ENCODE data around the gene FKBP5. TPM values are rescaled to one million over a fixed set of nuclear protein-coding genes. Genes with fewer than 3 reads are reported as not detected.

FKBP5 gene
- total and polyA plus RNA-seq, 2 experiments from 2014 or later: 73.6 to 254 TPM

DNA sequence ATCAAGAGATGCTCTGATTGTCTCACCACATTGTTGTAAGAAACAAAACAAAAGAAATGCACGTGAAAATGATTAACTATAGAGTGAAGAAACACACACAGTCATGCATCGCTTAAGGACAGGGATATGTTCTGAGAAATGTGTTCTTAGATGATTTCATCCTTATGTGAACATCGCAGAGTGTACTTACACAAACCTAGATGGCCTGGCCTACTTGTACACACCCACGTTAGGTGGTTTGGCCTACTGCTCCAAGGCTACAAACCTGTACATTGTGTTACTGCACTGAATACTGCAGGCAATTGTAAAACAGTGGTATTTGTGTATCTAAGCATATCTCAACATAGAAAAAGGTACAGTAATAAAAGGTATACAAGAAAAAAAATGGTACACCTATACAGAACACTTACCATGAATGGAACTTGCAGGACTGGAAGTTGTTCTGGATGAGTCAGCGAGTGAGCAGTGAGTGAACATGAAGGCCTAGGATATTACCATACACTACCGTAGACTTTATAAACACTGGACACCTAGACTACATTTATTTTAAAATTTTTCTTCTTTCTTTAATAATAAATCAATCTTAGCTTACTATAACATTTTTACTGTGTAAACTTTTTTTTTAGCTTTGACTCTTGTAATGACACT lies 48.6 kb downstream of the FKBP5 start:
- no peaks in the 10 kb centered on the region for H3K4me1 ChIP-seq (ENCODE audit: insufficient read depth)
- no peak overlapping the region for H2AFZ ChIP-seq
- H4K20me1 ChIP-seq (ENCODE audit: insufficient read depth, poor library complexity, severe bottlenecking): peaks cover 22% of the 10 kb centered on the region
- H3K4me2 ChIP-seq: no peak overlapping the region
- H3K27me3 ChIP-seq: no peaks in the 10 kb centered on the region
- H3K4me3 ChIP-seq: no peak overlapping the region
- H3K27ac ChIP-seq: no peak overlapping the region
- 88% methylated on average over 6 of the region's 6 CpGs for WGBS (ENCODE audit: low lambda C conversion rate, missing lambda C conversion rate)
- DNase-seq (ENCODE audit: low spot score): no peak
- H3K36me3 ChIP-seq (replicated peaks; ENCODE audit: insufficient read depth, low read depth): no peaks in the 10 kb centered on the region
- TF ChIP-seq EZH2 (IDR thresholded peaks at IDR 0.05; ENCODE audit: borderline replicate concordance): no peak
- TF ChIP-seq, protein P1, sequence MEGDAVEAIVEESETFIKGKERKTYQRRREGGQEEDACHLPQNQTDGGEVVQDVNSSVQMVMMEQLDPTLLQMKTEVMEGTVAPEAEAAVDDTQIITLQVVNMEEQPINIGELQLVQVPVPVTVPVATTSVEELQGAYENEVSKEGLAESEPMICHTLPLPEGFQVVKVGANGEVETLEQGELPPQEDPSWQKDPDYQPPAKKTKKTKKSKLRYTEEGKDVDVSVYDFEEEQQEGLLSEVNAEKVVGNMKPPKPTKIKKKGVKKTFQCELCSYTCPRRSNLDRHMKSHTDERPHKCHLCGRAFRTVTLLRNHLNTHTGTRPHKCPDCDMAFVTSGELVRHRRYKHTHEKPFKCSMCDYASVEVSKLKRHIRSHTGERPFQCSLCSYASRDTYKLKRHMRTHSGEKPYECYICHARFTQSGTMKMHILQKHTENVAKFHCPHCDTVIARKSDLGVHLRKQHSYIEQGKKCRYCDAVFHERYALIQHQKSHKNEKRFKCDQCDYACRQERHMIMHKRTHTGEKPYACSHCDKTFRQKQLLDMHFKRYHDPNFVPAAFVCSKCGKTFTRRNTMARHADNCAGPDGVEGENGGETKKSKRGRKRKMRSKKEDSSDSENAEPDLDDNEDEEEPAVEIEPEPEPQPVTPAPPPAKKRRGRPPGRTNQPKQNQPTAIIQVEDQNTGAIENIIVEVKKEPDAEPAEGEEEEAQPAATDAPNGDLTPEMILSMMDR (IDR thresholded peaks at IDR 0.05; ENCODE audit: poor library complexity): no peak
- TF ChIP-seq EZH2phosphoT487 (IDR thresholded peaks at IDR 0.05; ENCODE audit: low read depth, severe bottlenecking, unreplicated experiment): no peak
- peaks cover 35% of the 10 kb centered on the region for H3K79me2 ChIP-seq
- H3K9me3 ChIP-seq (ENCODE audit: low read depth): no peaks in the 10 kb centered on the region
- H3K9me2 ChIP-seq (replicated peaks; ENCODE audit: insufficient read depth): no peaks in the 10 kb centered on the region

DNA sequence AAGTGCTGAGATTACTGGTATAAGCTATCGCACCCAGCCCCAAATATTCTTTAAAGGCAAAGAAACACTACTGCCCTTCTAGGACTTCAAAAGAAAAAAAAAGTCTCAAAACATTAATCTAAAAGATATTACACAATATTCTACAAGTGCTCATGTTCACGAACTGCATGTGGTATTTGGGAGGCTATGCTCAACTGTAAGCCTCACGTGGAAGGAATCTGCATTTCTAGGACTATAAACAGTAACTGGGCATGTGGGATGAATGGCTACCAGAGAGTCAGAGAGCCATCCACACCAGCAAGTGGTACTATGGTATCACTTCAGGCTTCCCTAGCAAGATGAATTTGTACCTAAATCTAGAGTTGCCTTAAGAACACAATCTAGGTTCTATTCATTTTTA lies 50.0 kb downstream of the FKBP5 start:
- Histone ChIP-seq H2AFZ (no peak overlapping the region), H3K36me3 (replicated peaks; ENCODE audit: insufficient read depth, low read depth) (no peaks in the 10 kb centered on the region), H3K27ac (no peak overlapping the region), H3K4me3 (no peak overlapping the region), H4K20me1 (ENCODE audit: insufficient read depth, poor library complexity, severe bottlenecking) (peaks cover 17% of the 10 kb centered on the region), H3K79me2 (peaks cover 20% of the 10 kb centered on the region), H3K9me3 (ENCODE audit: low read depth) (no peaks in the 10 kb centered on the region), H3K9me2 (replicated peaks; ENCODE audit: insufficient read depth) (no peaks in the 10 kb centered on the region), H3K4me1 (ENCODE audit: insufficient read depth) (no peaks in the 10 kb centered on the region), H3K27me3 (no peaks in the 10 kb centered on the region), H3K4me2 (no peak overlapping the region)
- DNase-seq (ENCODE audit: low spot score): no peak
- TF ChIP-seq, protein P1 (IDR thresholded peaks at IDR 0.05; ENCODE audit: poor library complexity): no peak
- TF ChIP-seq EZH2phosphoT487 (IDR thresholded peaks at IDR 0.05; ENCODE audit: low read depth, severe bottlenecking, unreplicated experiment): no peak
- TF ChIP-seq EZH2 (IDR thresholded peaks at IDR 0.05; ENCODE audit: borderline replicate concordance): no peak
- WGBS (ENCODE audit: low lambda C conversion rate, missing lambda C conversion rate): 98% methylated on average over 3 of the region's 3 CpGs

DNA sequence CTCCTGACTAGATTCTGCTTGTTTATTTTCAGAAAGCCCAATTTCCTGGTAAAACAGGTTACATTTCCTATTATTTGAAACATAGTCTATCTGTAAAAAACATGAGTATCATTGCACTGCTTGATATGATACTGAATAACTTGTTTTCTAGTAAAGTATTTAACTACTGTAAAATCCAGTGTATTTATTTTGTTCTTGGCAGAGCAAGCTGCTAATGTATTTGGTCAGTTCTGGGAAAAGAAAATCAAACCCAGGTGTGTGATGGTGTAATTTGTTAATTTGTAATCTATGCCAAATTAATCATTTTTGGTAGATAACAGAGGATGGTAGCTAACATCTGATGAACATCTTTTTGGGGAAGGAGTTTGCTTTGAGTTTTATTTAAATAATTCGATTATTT lies 50.8 kb downstream of the FKBP5 start:
- no peaks in the 10 kb centered on the region for H3K27me3 ChIP-seq
- no peak overlapping the region for H2AFZ ChIP-seq
- TF ChIP-seq, protein P1 (IDR thresholded peaks at IDR 0.05; ENCODE audit: poor library complexity): no peak
- TF ChIP-seq EZH2phosphoT487 (IDR thresholded peaks at IDR 0.05; ENCODE audit: low read depth, severe bottlenecking, unreplicated experiment) (no peak), EZH2 (IDR thresholded peaks at IDR 0.05; ENCODE audit: borderline replicate concordance) (no peak)
- peaks cover 12% of the 10 kb centered on the region for H4K20me1 ChIP-seq (ENCODE audit: insufficient read depth, poor library complexity, severe bottlenecking)
- H3K79me2 ChIP-seq: peaks cover 13% of the 10 kb centered on the region
- no peaks in the 10 kb centered on the region for H3K9me2 ChIP-seq (replicated peaks; ENCODE audit: insufficient read depth)
- no peak overlapping the region for H3K4me2 ChIP-seq
- H3K36me3 ChIP-seq (replicated peaks; ENCODE audit: insufficient read depth, low read depth): no peaks in the 10 kb centered on the region
- no peaks in the 10 kb centered on the region for H3K4me1 ChIP-seq (ENCODE audit: insufficient read depth)
- H3K27ac ChIP-seq: no peak overlapping the region
- no peak for DNase-seq (ENCODE audit: low spot score)
- WGBS (ENCODE audit: low lambda C conversion rate, missing lambda C conversion rate): 97% methylated on average over 1 of the region's 1 CpG
- no peak overlapping the region for H3K4me3 ChIP-seq
- H3K9me3 ChIP-seq (ENCODE audit: low read depth): no peaks in the 10 kb centered on the region
